NCI-H187 (cell line): ENCODE results near the gene TMEM214.

Experiments used
- DNase-seq, 2 experiments: peaks; one replicate each; lab custom pipeline; 2025; lab: John Stamatoyannopoulos, UW

Gene TMEM214

GRCh38 chr2:27085062-27085672 is 52.4 kb downstream of the TMEM214 start:
- no peak for DNase-seq

DNA sequence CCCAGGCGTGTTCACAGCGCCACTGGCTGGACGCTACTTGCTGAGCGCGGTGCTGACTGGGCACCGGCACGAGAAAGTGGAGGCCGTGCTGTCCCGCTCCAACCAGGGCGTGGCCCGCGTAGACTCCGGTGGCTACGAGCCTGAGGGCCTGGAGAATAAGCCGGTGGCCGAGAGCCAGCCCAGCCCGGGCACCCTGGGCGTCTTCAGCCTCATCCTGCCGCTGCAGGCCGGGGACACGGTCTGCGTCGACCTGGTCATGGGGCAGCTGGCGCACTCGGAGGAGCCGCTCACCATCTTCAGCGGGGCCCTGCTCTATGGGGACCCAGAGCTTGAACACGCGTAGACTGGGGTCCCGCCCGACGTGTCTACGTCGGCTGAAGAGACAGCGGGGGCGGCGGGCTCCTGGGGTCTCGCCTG is 52.9 kb downstream of the TMEM214 start:
- DNase-seq = no peak

DNA sequence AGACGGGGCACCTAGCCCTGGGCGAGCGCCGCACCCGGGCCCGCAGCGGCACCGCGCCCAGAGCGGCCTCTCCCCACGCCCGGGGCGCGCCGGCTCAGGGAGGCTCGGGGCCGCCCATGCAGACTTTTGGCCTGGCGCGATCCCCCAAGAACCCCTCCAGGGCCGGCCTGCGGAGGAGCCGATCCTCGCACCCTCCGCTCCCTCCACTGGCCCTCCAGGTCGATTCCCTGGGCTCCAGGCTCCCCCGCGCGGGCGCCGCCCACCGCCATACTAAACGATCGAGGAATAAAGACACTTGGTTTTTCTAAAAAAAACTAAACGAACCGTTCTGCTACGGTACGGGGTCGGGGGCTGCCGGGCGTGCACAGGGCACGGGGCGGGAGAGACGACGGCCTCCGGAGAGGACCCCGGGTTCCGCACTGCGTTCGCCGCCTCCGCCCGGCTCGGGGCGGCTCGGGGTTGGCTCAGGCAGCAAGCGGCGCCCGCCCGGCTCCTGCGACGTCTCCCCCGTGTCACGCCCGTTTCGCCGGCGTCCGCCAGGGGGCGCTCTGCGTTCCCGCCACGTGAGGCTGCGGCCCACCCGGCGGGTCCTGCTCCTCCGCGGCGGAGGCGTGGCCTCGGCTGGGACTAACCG is 53.4 kb downstream of the TMEM214 start:
- peak; percentile 87 to 97 for DNase-seq

GRCh38 chr2:27086724-27087593 is 54.2 kb downstream of the TMEM214 start, which contains the start of gene KHK:
Gene KHK, plus strand, starts transcription at chr2:27086772. Its CDS starts 488 bp downstream, at chr2:27087260.
- peak; percentile 70 to 87 for DNase-seq

DNA sequence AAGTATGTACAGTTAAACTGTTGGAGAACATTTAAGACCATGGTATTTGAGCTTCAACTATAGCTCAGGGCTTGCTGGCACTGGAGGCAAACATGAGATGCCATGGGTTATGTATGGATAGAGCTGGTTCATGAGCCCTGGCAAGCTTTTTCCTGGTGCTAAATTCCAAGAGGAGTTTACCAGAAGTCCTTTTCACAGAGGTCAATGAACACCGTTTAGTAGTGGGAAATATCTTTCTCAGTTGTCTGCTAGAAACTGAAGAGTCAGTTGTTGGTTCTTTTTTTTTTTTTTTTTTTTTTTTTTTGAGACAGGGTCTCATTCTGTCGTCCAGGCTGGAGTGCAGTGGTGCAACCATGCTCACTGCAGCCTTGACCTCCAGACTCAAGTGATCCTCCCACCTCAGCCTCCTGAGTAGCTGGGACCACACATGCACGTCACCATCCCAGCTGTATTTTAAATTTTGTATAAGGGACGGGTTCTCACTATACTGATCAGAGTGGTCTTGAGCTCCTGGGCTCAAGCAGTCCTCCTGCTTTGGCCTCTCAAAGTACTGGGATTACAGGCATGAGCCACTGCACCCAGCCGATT is 55.2 kb downstream of the TMEM214 start:
- DNase-seq = no peak

DNA sequence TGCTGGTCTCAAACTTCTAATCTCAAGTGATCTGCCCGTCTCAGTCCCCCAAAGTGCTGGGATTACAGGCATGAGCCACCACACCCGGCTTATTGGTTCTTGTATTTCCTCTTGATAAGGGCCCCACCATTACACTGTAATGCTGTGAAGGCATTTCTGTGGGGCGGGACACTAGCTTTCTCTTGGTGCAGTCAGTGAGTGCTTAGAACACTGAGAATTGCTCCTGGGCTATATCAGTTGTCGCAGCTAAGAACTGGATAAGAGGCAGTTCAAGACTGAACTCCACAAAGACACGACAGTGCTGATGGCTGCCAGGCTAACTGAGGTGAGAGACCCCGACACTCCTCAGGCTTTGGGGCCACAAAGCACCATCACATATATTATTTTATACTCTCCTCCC is 55.9 kb downstream of the TMEM214 start:
- DNase-seq = no peak

GRCh38 chr2:27089111-27089954 is 56.6 kb downstream of the TMEM214 start:
- DNase-seq = no peak
